Retina (tissue), 1 donor: ENCODE results near the gene ARIH1.
"Not testable (repeated sequence)": the region's sequence is repeated elsewhere in the genome, so short reads cannot be mapped to it uniquely, and the experiment has no call there.

ENCODE experiments used
- DNase-seq: peaks from one replicate; pipeline ENCODE4 v3.0.0-alpha.2; 2016

Gene ARIH1

GRCh38 chr15:72473614-72474465 is at the start of gene ARIH1:
ARIH1 (plus strand) TSS chr15:72474330; CDS start chr15:72474640, 310 bp downstream.
- peak; percentile 100 for DNase-seq

- no peak for DNase-seq
These were observed 47.4 kb upstream of the ARIH1 start for GRCh38 chr15:72426753-72427152.

- no peak for DNase-seq
These were observed 36.3 kb upstream of the ARIH1 start for GRCh38 chr15:72437650-72438316.

GRCh38 chr15:72442848-72443247 is 31.3 kb upstream of the ARIH1 start:
- DNase-seq = not testable (repeated sequence)

GRCh38 chr15:72445426-72445825 is 28.7 kb upstream of the ARIH1 start:
- DNase-seq = no peak

GRCh38 chr15:72450805-72451204 is 23.3 kb upstream of the ARIH1 start:
- DNase-seq = no peak

GRCh38 chr15:72451224-72451623 is 22.9 kb upstream of the ARIH1 start:
- no peak for DNase-seq

- DNase-seq = no peak
These were observed 17.4 kb upstream of the ARIH1 start for GRCh38 chr15:72456684-72457083.

- no peak for DNase-seq
These were observed 13.7 kb upstream of the ARIH1 start for GRCh38 chr15:72460402-72460801.

GRCh38 chr15:72463702-72464101 is 10.4 kb upstream of the ARIH1 start:
- DNase-seq = no peak

- no peak for DNase-seq
These were observed 9.9 kb upstream of the ARIH1 start for GRCh38 chr15:72464251-72464650.

- DNase-seq = no peak
These were observed 6.0 kb upstream of the ARIH1 start for GRCh38 chr15:72468103-72468502.

GRCh38 chr15:72472992-72473610 is 1.0 kb upstream of the ARIH1 start:
- no peak for DNase-seq

- DNase-seq = peak; percentile 79
These were observed 359 bp downstream of the ARIH1 start for GRCh38 chr15:72474466-72474911.

GRCh38 chr15:72474912-72475628 is 940 bp downstream of the ARIH1 start:
- peak; percentile 86 for DNase-seq

GRCh38 chr15:72475674-72476073 is 1.5 kb downstream of the ARIH1 start:
- DNase-seq = no peak

GRCh38 chr15:72476330-72476729 is 2.2 kb downstream of the ARIH1 start:
- not testable (repeated sequence) for DNase-seq

GRCh38 chr15:72481015-72481659 is 7.0 kb downstream of the ARIH1 start:
- DNase-seq = no peak

GRCh38 chr15:72482275-72482674 is 8.1 kb downstream of the ARIH1 start:
- no peak for DNase-seq

GRCh38 chr15:72483279-72483678 is 9.1 kb downstream of the ARIH1 start:
- no peak for DNase-seq

- DNase-seq = no peak
These were observed 12.0 kb downstream of the ARIH1 start for GRCh38 chr15:72486144-72486543.

- no peak for DNase-seq
These were observed 13.1 kb downstream of the ARIH1 start for GRCh38 chr15:72487070-72487797.
